ENCODE measurements around the gene EXOC2. TPM values are rescaled to one million over a fixed set of nuclear protein-coding genes. Genes with fewer than 3 reads are reported as not detected.

EXOC2 gene
- total RNA-seq, 3 donors from 2014 or later: 19.7 to 37.3 (median 26.5) TPM

DNA sequence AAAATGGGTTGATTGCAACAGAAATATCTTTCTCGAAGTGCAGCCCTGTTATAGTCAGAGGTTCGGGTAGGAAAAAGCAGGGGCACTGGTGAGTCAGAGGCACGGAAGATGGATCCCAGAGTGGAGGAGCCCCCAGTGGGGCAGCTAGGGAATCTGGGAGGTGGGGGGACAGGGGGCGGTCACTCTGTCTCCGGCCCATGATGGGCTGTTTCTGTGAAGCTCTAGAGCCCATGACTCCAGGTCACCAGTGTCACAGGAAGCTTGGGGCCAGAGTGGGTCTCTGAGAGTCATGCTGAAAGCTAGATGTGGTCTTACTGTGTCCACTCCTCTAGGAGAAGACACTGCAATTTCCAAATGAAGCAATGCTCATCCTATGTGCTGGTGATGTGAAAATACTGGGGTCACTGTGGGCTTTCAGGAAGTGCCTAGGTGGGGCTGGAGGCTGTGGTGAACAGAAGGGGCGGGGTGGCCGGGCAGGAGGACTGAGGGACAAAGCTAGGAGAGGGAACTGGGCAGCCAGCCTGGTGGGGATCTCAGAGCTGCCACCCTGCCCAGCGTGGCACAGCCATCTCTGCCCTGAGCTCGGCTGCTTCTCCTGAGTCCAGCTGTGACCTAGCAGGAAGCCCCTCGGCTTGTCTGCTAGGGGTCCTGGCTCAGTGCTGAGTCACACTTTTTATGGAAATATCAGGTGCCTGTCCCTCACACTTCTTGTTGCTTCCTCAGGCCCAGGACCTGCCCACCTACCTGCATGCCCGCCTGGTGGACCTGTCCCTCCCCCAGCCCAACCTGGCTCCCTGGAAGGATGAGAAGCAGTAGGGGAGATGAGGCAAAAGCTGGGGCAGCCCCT lies 247.1 kb downstream of the EXOC2 start:
- H3K36me3 ChIP-seq: no peaks in the 10 kb centered on the region
- intact Hi-C loops (cut with DNase I; ENCODE audit: low total_unique reads): no loop called here
- TF ChIP-seq POLR2AphosphoS5 (IDR thresholded peaks at IDR 0.05) (no peak), POLR2A (IDR thresholded peaks at IDR 0.05) (no peak)
- TF ChIP-seq, protein P1, sequence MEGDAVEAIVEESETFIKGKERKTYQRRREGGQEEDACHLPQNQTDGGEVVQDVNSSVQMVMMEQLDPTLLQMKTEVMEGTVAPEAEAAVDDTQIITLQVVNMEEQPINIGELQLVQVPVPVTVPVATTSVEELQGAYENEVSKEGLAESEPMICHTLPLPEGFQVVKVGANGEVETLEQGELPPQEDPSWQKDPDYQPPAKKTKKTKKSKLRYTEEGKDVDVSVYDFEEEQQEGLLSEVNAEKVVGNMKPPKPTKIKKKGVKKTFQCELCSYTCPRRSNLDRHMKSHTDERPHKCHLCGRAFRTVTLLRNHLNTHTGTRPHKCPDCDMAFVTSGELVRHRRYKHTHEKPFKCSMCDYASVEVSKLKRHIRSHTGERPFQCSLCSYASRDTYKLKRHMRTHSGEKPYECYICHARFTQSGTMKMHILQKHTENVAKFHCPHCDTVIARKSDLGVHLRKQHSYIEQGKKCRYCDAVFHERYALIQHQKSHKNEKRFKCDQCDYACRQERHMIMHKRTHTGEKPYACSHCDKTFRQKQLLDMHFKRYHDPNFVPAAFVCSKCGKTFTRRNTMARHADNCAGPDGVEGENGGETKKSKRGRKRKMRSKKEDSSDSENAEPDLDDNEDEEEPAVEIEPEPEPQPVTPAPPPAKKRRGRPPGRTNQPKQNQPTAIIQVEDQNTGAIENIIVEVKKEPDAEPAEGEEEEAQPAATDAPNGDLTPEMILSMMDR (IDR thresholded peaks at IDR 0.05): no peak
- H3K9me3 ChIP-seq: peaks cover 0 to 5% of the 10 kb centered on the region in 2 donors
- no peak for DNase-seq (ENCODE audit: low spot score in 2 of 2)
- no peak overlapping the region for H3K27ac ChIP-seq
- peaks cover 0 to 6% of the 10 kb centered on the region in 2 donors for H3K27me3 ChIP-seq
- H3K4me1 ChIP-seq: no peaks in the 10 kb centered on the region
- H3K4me3 ChIP-seq: no peak overlapping the region

DNA sequence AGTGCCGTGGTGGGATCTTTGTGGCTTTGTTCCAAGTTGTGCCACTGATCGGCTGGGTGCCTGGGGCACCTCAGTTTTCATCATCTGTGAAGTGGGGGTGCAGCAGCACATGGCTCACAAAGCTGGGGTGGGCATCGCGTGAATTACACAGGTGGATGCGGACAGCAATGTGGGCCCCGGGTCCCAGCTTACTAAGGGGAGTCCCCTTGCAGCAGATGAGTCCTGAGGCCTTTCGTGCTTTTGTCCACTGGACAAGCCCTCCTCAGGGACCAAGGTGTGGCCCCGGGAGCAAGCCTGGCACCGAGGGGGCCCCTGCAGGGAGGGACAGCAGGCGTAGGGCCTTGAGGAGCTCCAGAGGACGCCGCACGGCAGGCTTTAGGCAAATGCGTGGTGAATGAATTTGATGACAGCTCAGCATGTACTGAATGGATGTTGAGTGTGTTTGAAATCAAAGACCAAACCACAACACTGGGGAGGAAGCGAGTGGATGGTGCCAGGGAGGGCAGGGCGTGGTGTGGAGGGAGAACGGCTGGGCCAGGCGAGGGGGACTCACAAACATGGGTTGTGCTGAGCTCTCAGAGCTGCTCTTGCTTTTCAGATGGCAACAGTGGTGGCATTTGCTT lies 248.2 kb downstream of the EXOC2 start:
- H3K27ac ChIP-seq: no peak overlapping the region
- H3K27me3 ChIP-seq: peaks cover 0 to 6% of the 10 kb centered on the region in 2 donors
- peaks cover 0 to under 1% of the 10 kb centered on the region in 2 donors for H3K9me3 ChIP-seq
- no peaks in the 10 kb centered on the region for H3K4me1 ChIP-seq
- no peaks in the 10 kb centered on the region for H3K36me3 ChIP-seq
- no peak for DNase-seq (ENCODE audit: low spot score in 2 of 2)
- no peak for TF ChIP-seq POLR2A (IDR thresholded peaks at IDR 0.05)
- TF ChIP-seq POLR2AphosphoS5 (IDR thresholded peaks at IDR 0.05): no peak
- TF ChIP-seq, protein P1 (IDR thresholded peaks at IDR 0.05): no peak
- intact Hi-C loops (cut with DNase I; ENCODE audit: low total_unique reads): no loop called here
- no peak overlapping the region for H3K4me3 ChIP-seq

DNA sequence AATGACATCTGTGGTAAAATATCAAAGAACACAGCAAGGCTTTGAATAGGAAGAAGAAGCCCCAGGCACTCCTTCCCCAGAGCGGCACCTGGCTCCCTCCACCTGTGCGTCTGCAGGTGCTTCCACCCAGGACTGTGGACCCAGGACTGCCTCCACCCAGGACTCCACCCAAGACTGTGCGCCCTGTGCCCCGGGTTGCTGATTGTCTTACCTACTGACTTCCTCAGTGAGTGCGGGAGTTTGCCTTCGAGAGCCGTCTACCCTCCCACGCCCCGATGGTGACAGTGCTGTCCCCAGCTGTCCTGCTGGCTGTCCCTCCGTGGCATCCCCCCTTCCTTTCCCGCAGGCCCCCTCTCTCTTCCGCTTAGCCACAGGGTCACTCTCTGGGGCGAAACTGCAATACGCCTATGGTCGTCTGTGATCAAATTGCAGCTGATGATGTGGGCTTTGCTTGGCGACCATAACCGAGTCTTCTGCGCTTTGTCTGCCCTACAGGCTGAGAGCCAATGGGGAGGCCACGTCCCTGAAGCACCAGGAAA lies 249.2 kb downstream of the EXOC2 start:
- no peak for DNase-seq (ENCODE audit: low spot score in 2 of 2)
- Histone ChIP-seq H3K4me3 (no peak overlapping the region), H3K4me1 (no peaks in the 10 kb centered on the region), H3K27ac (no peak overlapping the region), H3K27me3 (peaks cover 0 to 6% of the 10 kb centered on the region in 2 donors), H3K9me3 (no peaks in the 10 kb centered on the region), H3K36me3 (no peaks in the 10 kb centered on the region)
- intact Hi-C loops (cut with DNase I; ENCODE audit: low total_unique reads): no loop called here
- TF ChIP-seq POLR2A (IDR thresholded peaks at IDR 0.05): no peak
- no peak for TF ChIP-seq POLR2AphosphoS5 (IDR thresholded peaks at IDR 0.05)
- TF ChIP-seq, protein P1 (IDR thresholded peaks at IDR 0.05): no peak

DNA sequence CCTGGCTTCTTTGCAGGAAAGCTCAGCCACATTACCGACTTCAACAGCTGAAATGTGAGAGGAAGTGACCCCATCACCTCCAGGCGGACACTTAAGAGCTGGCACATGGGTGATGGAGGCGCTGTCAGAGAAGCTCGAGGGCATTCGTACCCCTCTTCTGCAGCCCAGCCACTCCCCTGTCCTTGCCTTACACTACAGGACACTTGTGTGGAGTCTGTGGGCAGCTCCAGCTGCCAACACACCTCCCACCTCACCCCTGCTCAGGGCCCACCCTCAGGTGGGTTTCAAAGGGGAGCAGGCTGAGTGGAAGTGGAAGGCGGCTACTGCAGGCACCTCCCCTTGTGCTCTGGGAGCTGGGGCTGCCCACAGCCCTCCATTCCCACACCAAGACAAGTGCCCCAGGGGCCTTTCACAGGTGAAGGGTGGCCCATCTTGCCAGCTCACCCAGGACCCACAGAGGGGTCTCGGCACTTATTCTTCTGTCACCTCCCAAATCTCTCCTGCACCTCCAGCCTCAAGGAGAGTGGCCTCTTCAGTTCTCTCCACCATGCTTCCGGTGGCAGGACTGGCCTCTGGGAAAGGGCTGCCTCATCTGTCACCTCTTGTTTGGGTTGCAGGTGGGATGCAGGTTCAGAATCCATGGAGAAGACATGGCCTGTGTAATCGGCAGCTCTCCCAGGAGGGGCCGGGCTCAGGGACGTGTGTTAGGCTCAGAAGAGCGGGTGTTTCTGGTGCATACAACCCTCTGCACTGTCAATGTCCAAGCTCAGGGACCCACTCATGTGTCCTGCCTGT lies 251.6 kb downstream of the EXOC2 start:
- no peak for TF ChIP-seq POLR2A (IDR thresholded peaks at IDR 0.05)
- no peaks in the 10 kb centered on the region for H3K4me1 ChIP-seq
- H3K9me3 ChIP-seq: no peaks in the 10 kb centered on the region
- no peak overlapping the region for H3K4me3 ChIP-seq
- no peaks in the 10 kb centered on the region for H3K36me3 ChIP-seq
- no peak for DNase-seq (ENCODE audit: low spot score in 2 of 2)
- intact Hi-C loops (cut with DNase I; ENCODE audit: low total_unique reads): no loop called here
- peaks cover 0 to 6% of the 10 kb centered on the region in 2 donors for H3K27me3 ChIP-seq
- H3K27ac ChIP-seq: no peak overlapping the region

DNA sequence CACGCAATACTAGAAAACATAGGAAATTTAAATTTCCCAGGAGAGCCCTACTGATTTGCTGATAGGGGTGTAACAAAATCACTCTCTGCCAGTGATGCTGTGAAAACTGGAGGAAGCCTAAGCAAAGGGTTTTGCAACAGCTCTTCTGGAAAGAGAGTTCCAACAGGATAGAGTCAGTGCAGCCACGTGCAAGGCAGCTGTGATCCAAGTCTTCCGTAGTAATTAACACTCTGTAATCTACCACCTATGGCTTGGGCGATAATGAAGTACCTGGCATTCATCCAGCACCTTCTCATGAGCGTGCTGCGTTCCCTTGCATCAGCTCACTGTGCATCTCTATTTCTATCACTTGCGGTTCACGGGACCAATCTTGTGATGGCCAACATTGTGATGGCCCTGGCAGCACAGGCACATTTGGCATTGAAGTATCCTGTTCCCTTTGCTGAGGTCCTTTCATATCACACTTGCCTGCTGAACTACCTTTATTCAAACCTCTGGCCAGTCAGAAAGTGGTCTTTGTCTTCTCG lies 253.2 kb downstream of the EXOC2 start:
- no peaks in the 10 kb centered on the region for H3K36me3 ChIP-seq
- peaks cover 0 to 6% of the 10 kb centered on the region in 2 donors for H3K27me3 ChIP-seq
- no peaks in the 10 kb centered on the region for H3K4me1 ChIP-seq
- intact Hi-C loops (cut with DNase I; ENCODE audit: low total_unique reads): loop anchor here (2.0 kb wide), 1 partner anchor 55 kb away; no protein-coding TSS in a partner anchor
- no peak overlapping the region for H3K4me3 ChIP-seq
- TF ChIP-seq POLR2A (IDR thresholded peaks at IDR 0.05) (no peak), POLR2AphosphoS5 (IDR thresholded peaks at IDR 0.05) (peak in 1 of 3 donors; percentile 28)
- no peak for DNase-seq (ENCODE audit: low spot score in 2 of 2)
- no peaks in the 10 kb centered on the region for H3K9me3 ChIP-seq
- H3K27ac ChIP-seq: no peak overlapping the region

Data from breast epithelium (tissue), 4 donors.